ENCODE data around the gene DERL3.

- TF ChIP-seq CTCF (IDR thresholded peaks at IDR 0.05) = no peak
- TF ChIP-seq EP300 (IDR thresholded peaks at IDR 0.05) = no peak
- no peak for TF ChIP-seq POLR2AphosphoS5 (IDR thresholded peaks at IDR 0.05)
Measured at GRCh38 chr22:23825246-23825905, 13.4 kb downstream of the DERL3 start.
